GM12878 (cell line): ENCODE measurements around the gene EXO1. TPM values are rescaled to one million over a fixed set of nuclear protein-coding genes. Genes with fewer than 3 reads are reported as not detected.

ENCODE experiments used
- ATAC-seq: fragments of 200-7000 bp; cut with Tn5 transposase; 3 replicates; pipeline ENCODE4 v1.9.1; 2020; ENCODE audit warnings: mild to moderate bottlenecking, moderate library complexity
- BruUV-seq: library from RNA; stranded (reverse); fragments of 400-500 nt; replicated peaks from 2 replicates; lab custom pipeline; 2021; lab: Mats Ljungman, UMichigan
- CTCF ChIA-PET: fragments of 300-600 bp; sonication (Branson Sonifier 250); formaldehyde crosslinking; extraction: SDS; loops from one replicate; lab custom pipeline; 2021; ENCODE audit warnings: inconsistent platforms; lab: Yijun Ruan, JAX
- POLR2A ChIA-PET: fragments of 350-600 bp; formaldehyde crosslinking; extraction: SDS; loops from one replicate; lab custom pipeline; 2021; ENCODE audit warnings: inconsistent platforms; lab: Charles Lee
- RAD21 ChIA-PET: fragments of 300-600 bp; sonication (Branson Sonifier 250); formaldehyde crosslinking; loops from one replicate; lab custom pipeline; 2023; ENCODE audit warnings: antibody characterized with exemption; ENCODE audit not compliant: unreplicated experiment; lab: Charles Lee
- SMC1A ChIA-PET: fragments of 300-600 bp; sonication (Branson Sonifier 250); formaldehyde crosslinking; loops from one replicate; lab custom pipeline; 2023; ENCODE audit not compliant: unreplicated experiment, uncharacterized antibody; lab: Charles Lee
- DNase-seq: peaks from one replicate; pipeline ENCODE4 v3.0.0-alpha.2; 2011; ENCODE audit warnings: low read depth, low spot score
- FAIRE-seq: peaks from 3 replicates; lab custom pipeline; 2011; peaks lifted over from hg19 to GRCh38; lab: Jason Lieb, UNC
- H2AFZ ChIP-seq: 2 replicates; pipeline ENCODE4 v1.6.0; 2011; ENCODE audit warnings: low read depth, low read length, control low read depth; ENCODE audit not compliant: control insufficient read depth
- H3K27ac ChIP-seq: 2 replicates; pipeline ENCODE4 v1.5.1; 2011; ENCODE audit warnings: control low read depth; ENCODE audit not compliant: control insufficient read depth, insufficient read depth
- H3K27me3 ChIP-seq, 2 experiments: replicated peaks in 1 of 2; 2 replicates each; pipeline versions ENCODE4 v1.6.0 to v1.6.1; 2011; ENCODE audit warnings: low read length in 1 of 2; ENCODE audit not compliant: control insufficient read depth in 2 of 2, insufficient read depth in 2 of 2
- H3K36me3 ChIP-seq, 2 experiments: 2 replicates each; pipeline ENCODE4 v1.5.1; 2011; ENCODE audit warnings: low read length in 1 of 2; ENCODE audit not compliant: control insufficient read depth in 2 of 2, insufficient read depth in 2 of 2
- H3K4me1 ChIP-seq: 2 replicates; pipeline ENCODE4 v1.6.1; 2011; ENCODE audit warnings: mild to moderate bottlenecking, low read length, moderate library complexity, mixed read lengths; ENCODE audit not compliant: control insufficient read depth, insufficient read depth
- H3K4me2 ChIP-seq: 2 replicates; pipeline ENCODE4 v1.6.0; 2011; ENCODE audit warnings: control low read depth; ENCODE audit not compliant: control insufficient read depth, insufficient read depth
- H3K4me3 ChIP-seq: fragments of 200-600 bp; sonication (generic); 2 replicates; pipeline ENCODE4 v1.5.1; 2016
- H3K79me2 ChIP-seq: 2 replicates; pipeline ENCODE4 v1.6.0; 2011; ENCODE audit warnings: low read length; ENCODE audit not compliant: control insufficient read depth, insufficient read depth
- H3K9ac ChIP-seq: 2 replicates; pipeline ENCODE4 v1.8.0; 2011; ENCODE audit warnings: low read length, control low read depth, mixed read lengths; ENCODE audit not compliant: control insufficient read depth, insufficient read depth
- H3K9me3 ChIP-seq: replicated peaks from 3 replicates; pipeline ENCODE4 v1.5.1; 2011; ENCODE audit warnings: mild to moderate bottlenecking, low read length; ENCODE audit not compliant: control insufficient read depth, insufficient read depth
- H4K20me1 ChIP-seq: 2 replicates; pipeline ENCODE4 v1.6.0; 2011; ENCODE audit not compliant: control insufficient read depth, insufficient read depth
- ATF7 ChIP-seq: fragments of 450-650 bp; IDR thresholded peaks from 2 replicates; pipeline ENCODE4 v1.6.1; 2016; ENCODE audit warnings: low read depth, mild to moderate bottlenecking
- CHD2 ChIP-seq: IDR thresholded peaks from 2 replicates; pipeline ENCODE4 v1.6.1; 2011; ENCODE audit warnings: low read depth, low read length, improper control_type of control experiment, borderline replicate concordance
- FOXM1 ChIP-seq: IDR thresholded peaks from 2 replicates; pipeline ENCODE4 v1.6.1; 2012; ENCODE audit warnings: low read depth, mild to moderate bottlenecking, inconsistent platforms, low read length, moderate library complexity
- IKZF1 ChIP-seq: fragments of 450-650 bp; conservative IDR thresholded peaks from 2 replicates; pipeline ENCODE4 v1.6.1; 2017; ENCODE audit warnings: antibody characterized with exemption, mild to moderate bottlenecking
- KAT2A ChIP-seq: conservative IDR thresholded peaks from 2 replicates; pipeline ENCODE4 v1.6.1; 2011; ENCODE audit warnings: low read depth, low read length; ENCODE audit not compliant: control insufficient read depth
- MYB ChIP-seq: fragments of 150-350 bp; IDR thresholded peaks from 2 replicates; pipeline ENCODE4 v1.6.1; 2014; ENCODE audit warnings: mild to moderate bottlenecking, low read depth, low read length, borderline replicate concordance
- NRF1 ChIP-seq: conservative IDR thresholded peaks from 2 replicates; pipeline ENCODE4 v1.6.1; 2011; ENCODE audit warnings: mild to moderate bottlenecking, low read depth, low read length, improper control_type of control experiment
- RELA ChIP-seq: fragments of 450-650 bp; IDR thresholded peaks from 2 replicates; pipeline ENCODE4 v1.8.0; 2014; ENCODE audit warnings: borderline replicate concordance; ENCODE audit not compliant: partially characterized antibody
- REST ChIP-seq: IDR thresholded peaks from 2 replicates; pipeline ENCODE4 v1.6.1; 2012; ENCODE audit warnings: mild to moderate bottlenecking, low read depth, low read length
- SMAD5 ChIP-seq: IDR thresholded peaks from 2 replicates; pipeline ENCODE4 v1.6.1; 2016; ENCODE audit warnings: antibody characterized with exemption, low read depth
- SREBF2 ChIP-seq: IDR thresholded peaks from 2 replicates; pipeline ENCODE4 v1.6.1; 2012; ENCODE audit warnings: mild to moderate bottlenecking, low read length
- TAF1 ChIP-seq: IDR thresholded peaks from 2 replicates; pipeline ENCODE4 v1.6.1; 2011; ENCODE audit warnings: mild to moderate bottlenecking, low read depth, low read length, borderline replicate concordance
- WRNIP1 ChIP-seq: IDR thresholded peaks from 2 replicates; pipeline ENCODE4 v1.6.1; 2011; ENCODE audit warnings: low read depth, low read length, improper control_type of control experiment, borderline replicate concordance
- WGBS: methylation state at CpG from one replicate; pipeline ENCODE4 v1.1.6; 2016; ENCODE audit warnings: low lambda C conversion rate; ENCODE audit not compliant: insufficient replicate concordance, insufficient coverage; ENCODE audit errors: missing lambda C conversion rate; 5-methylcytosine and 5-hydroxymethylcytosine counted together
- in situ Hi-C: fragments of 300-500 bp; cut with MboI; formaldehyde crosslinking; loops from 9 replicates; pipeline ENCODE4 v1.14.3; 2018; ENCODE audit warnings: mixed read lengths
- intact Hi-C: fragments of 100-400 bp; cut with micrococcal nuclease; formaldehyde crosslinking; loops from one replicate; pipeline ENCODE4 v1.14.2; 2022; ENCODE audit not compliant: unreplicated experiment
- polyA plus RNA-seq, 11 experiments: library from polyadenylated mRNA; depleted of rRNA in 4 of 11; unstranded in 6 of 11; stranded (reverse) in 5 of 11; fragments of >200 nt; fragmentation: Nextera tagmentation in 4 of 11; fragmentation: Illumina TruSeq in 1 of 11; extraction: Ambion mirVana in 4 of 11; extraction: Trizol in 1 of 11; gene quantifications; 1 replicate in 1 of 11; 2 replicates in 10 of 11; pipeline versions ENCODE4 v1.2.1 to v1.2.3, GENCODE V29; 2011 to 2016; ENCODE audit warnings: inconsistent platforms in 2 of 11, missing spikeins in 2 of 11, low read depth in 1 of 11
- total RNA-seq, 4 experiments: library from RNA; depleted of rRNA in 3 of 4; stranded (reverse); fragments of >200 nt in 3 of 4; fragmentation: Illumina TruSeq in 1 of 4; extraction: Trizol in 1 of 4; gene quantifications; 2 replicates each; pipeline versions ENCODE4 v1.2.1 to v1.2.3, GENCODE V29; 2013 to 2021
- TF ChIP-seq, protein P1 (sequence below): fragments of 450-650 bp; IDR thresholded peaks from 2 replicates; pipeline ENCODE4 v1.6.1; 2017; ENCODE audit warnings: mild to moderate bottlenecking, moderate library complexity

Gene EXO1
- total and polyA plus RNA-seq, 10 of the 15 experiments (the other 5 are each of a cell fraction or from before 2014, with no cell fraction given) = 8.7 to 43.4 (median 30.6) TPM

- CTCF ChIA-PET = interaction anchor here (1.7 kb wide), 1 partner anchor 23 kb away, joined by 3 read pairs; no protein-coding TSS in a partner anchor
Measured at GRCh38 chr1:241888232-241888631, 40.2 kb downstream of the EXO1 start.

GRCh38 chr1:241891296-241891695 is 43.3 kb downstream of the EXO1 start:
- no peak for DNase-seq
- WGBS = 98% methylated on average over 3 of the region's 3 CpGs
- in situ Hi-C loops = no loop called here
- Histone ChIP-seq H3K4me3 (no peak overlapping the region), H3K27ac (no peak overlapping the region), H4K20me1 (no peaks in the 10 kb centered on the region), H3K27me3 (no peaks in the 10 kb centered on the region), H3K79me2 (no peaks in the 10 kb centered on the region), H3K4me1 (no peaks in the 10 kb centered on the region), H2AFZ (no peak overlapping the region), H3K9ac (no peak overlapping the region), H3K9me3 (no peaks in the 10 kb centered on the region), H3K36me3 (peaks cover 0 to 1% of the 10 kb centered on the region in 2 experiments; a peak in 2 of 4 replicates), H3K4me2 (no peak overlapping the region)
- BruUV-seq = no TSS peak
- RAD21 ChIA-PET = no interaction called here
- SMC1A ChIA-PET = interaction anchor here (1.2 to 1.3 kb wide), 2 partner anchors 10 to 280 kb away, joined by 3 to 4 read pairs; no protein-coding TSS in a partner anchor
- FAIRE-seq = no peak
- no peak for ATAC-seq
- CTCF ChIA-PET = interaction anchor here (1.4 kb wide), 1 partner anchor 106 kb away, joined by 3 read pairs; no protein-coding TSS in a partner anchor
- intact Hi-C loops = loop anchor here (5.0 kb wide), 1 partner anchor 359 kb away; the partner anchor contains the start of gene KMO
- POLR2A ChIA-PET = no interaction called here
- TF ChIP-seq NRF1 (no peak), MYB (no peak), REST (no peak), TAF1 (no peak), IKZF1 (no peak), SMAD5 (no peak)
- TF ChIP-seq, protein P1, sequence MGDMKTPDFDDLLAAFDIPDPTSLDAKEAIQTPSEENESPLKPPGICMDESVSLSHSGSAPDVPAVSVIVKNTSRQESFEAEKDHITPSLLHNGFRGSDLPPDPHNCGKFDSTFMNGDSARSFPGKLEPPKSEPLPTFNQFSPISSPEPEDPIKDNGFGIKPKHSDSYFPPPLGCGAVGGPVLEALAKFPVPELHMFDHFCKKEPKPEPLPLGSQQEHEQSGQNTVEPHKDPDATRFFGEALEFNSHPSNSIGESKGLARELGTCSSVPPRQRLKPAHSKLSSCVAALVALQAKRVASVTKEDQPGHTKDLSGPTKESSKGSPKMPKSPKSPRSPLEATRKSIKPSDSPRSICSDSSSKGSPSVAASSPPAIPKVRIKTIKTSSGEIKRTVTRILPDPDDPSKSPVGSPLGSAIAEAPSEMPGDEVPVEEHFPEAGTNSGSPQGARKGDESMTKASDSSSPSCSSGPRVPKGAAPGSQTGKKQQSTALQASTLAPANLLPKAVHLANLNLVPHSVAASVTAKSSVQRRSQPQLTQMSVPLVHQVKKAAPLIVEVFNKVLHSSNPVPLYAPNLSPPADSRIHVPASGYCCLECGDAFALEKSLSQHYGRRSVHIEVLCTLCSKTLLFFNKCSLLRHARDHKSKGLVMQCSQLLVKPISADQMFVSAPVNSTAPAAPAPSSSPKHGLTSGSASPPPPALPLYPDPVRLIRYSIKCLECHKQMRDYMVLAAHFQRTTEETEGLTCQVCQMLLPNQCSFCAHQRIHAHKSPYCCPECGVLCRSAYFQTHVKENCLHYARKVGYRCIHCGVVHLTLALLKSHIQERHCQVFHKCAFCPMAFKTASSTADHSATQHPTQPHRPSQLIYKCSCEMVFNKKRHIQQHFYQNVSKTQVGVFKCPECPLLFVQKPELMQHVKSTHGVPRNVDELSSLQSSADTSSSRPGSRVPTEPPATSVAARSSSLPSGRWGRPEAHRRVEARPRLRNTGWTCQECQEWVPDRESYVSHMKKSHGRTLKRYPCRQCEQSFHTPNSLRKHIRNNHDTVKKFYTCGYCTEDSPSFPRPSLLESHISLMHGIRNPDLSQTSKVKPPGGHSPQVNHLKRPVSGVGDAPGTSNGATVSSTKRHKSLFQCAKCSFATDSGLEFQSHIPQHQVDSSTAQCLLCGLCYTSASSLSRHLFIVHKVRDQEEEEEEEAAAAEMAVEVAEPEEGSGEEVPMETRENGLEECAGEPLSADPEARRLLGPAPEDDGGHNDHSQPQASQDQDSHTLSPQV = no peak

More at GRCh38 chr1:241888232-241888631, 40.2 kb downstream of the EXO1 start:
- DNase-seq (no peak), ATAC-seq (no peak), FAIRE-seq (no peak)
- H3K27me3 ChIP-seq = no peaks in the 10 kb centered on the region
- in situ Hi-C loops (no loop called here), intact Hi-C loops (no loop called here)
- no peak overlapping the region for H2AFZ ChIP-seq
- WGBS = 88% methylated on average over 4 of the region's 4 CpGs
- H4K20me1 ChIP-seq = no peaks in the 10 kb centered on the region
- no peak overlapping the region for H3K4me3 ChIP-seq
- no peak for TF ChIP-seq RELA
- no peak for TF ChIP-seq KAT2A
- no peak for TF ChIP-seq ATF7
- no peak for TF ChIP-seq CHD2
- no peak for TF ChIP-seq SREBF2
- TF ChIP-seq FOXM1 = no peak
- no peak for TF ChIP-seq WRNIP1
- H3K4me1 ChIP-seq = no peaks in the 10 kb centered on the region
- peaks cover 0 to 1% of the 10 kb centered on the region in 2 experiments; a peak in 2 of 4 replicates for H3K36me3 ChIP-seq
- H3K9ac ChIP-seq = no peak overlapping the region
- RAD21 ChIA-PET = no interaction called here
- H3K9me3 ChIP-seq = no peaks in the 10 kb centered on the region
- POLR2A ChIA-PET = no interaction called here
- SMC1A ChIA-PET = no interaction called here
- H3K4me2 ChIP-seq = no peak overlapping the region
- no peaks in the 10 kb centered on the region for H3K79me2 ChIP-seq
- BruUV-seq = no TSS peak
- H3K27ac ChIP-seq = no peak overlapping the region
